ENCODE data around the gene TOPAZ1. TPM values are rescaled to one million over a fixed set of nuclear protein-coding genes. Genes with fewer than 3 reads are reported as not detected.

The TOPAZ1 gene
- total RNA-seq, 1 experiment from 2014 or later = not detected

DNA sequence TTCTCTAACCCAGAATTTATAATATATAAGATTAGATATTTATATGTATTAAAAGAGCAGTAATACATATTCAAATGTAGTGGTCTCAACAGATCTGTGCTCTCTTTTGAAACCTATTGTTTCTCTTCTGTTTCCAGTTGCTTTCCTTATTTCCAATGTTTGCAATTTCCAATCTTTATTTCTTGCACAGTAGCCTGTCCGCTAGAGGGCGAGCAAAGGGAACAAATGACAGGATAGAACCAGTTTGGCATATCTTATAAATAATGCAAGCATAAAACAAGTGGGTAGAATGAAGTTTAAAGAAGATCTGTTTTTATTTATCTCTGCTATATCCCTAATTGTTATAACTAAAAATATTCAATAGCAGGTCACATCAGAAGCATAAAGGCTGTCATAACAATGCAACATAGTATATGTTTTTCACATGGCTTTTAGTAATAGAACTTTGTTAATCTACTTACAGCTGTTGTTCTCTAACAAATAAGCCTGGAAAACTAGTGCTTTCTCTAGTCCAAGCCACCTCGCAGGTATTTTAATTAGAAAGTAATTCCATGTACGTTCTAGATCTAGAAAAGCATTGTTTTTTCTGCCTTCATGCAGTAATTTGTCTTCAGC, 81.8 kb downstream of the TOPAZ1 start:
- 0 out of 4 replicates have a peak, but pooled peaks cover 0 to 3% of the 10 kb centered on the region in 2 experiments for H3K4me1 Mint-ChIP-seq
- Histone ChIP-seq H3K27me3 (ENCODE audit: insufficient read depth, low read length) (no peaks in the 10 kb centered on the region), H2BK5ac (ENCODE audit: insufficient read length, low read length) (no peak overlapping the region), H3K4me1 (ENCODE audit: insufficient read depth, low read length) (no peaks in the 10 kb centered on the region), H3K27ac (ENCODE audit: insufficient read length, low read depth, low read length) (no peak overlapping the region), H3K4ac (ENCODE audit: low read depth, low read length) (no peak overlapping the region), H3K23ac (ENCODE audit: insufficient read length, low read depth, low read length) (no peak overlapping the region), H3K4me2 (ENCODE audit: insufficient read depth, insufficient read length, low read length) (no peak overlapping the region), H3K79me2 (ENCODE audit: insufficient read depth, low read length) (no peaks in the 10 kb centered on the region), H2AK5ac (ENCODE audit: insufficient read length, low read length) (no peak overlapping the region), H2BK120ac (ENCODE audit: low read depth, low read length, poor library complexity, severe bottlenecking) (no peak overlapping the region), H3K9me3 (ENCODE audit: control insufficient read depth, low read depth, low read length) (no peaks in the 10 kb centered on the region), H2BK12ac (ENCODE audit: insufficient read length, low read depth, low read length) (no peak overlapping the region), H3T11ph (ENCODE audit: low read length) (no peak overlapping the region), H4K8ac (replicated peaks; ENCODE audit: insufficient read length, low read depth, low read length) (no peak overlapping the region), H4K91ac (ENCODE audit: insufficient read length, low read depth, low read length) (no peak overlapping the region), H3K9ac (ENCODE audit: extremely low read depth, insufficient read length, low read length) (no peak overlapping the region), H3K56ac (ENCODE audit: insufficient read length, low read depth, low read length) (no peak overlapping the region), H4K5ac (ENCODE audit: insufficient read length, low read depth, low read length) (no peak overlapping the region), H2BK20ac (ENCODE audit: low read depth, low read length, poor library complexity, severe bottlenecking) (no peak overlapping the region), H3K14ac (ENCODE audit: insufficient read depth, low read length) (no peak overlapping the region), H2AFZ (ENCODE audit: low read length) (no peak overlapping the region), H3K18ac (ENCODE audit: insufficient read length, low read depth, low read length) (no peak overlapping the region), H3K79me1 (ENCODE audit: insufficient read depth, low read depth, low read length, poor library complexity, severe bottlenecking) (no peaks in the 10 kb centered on the region), H2BK15ac (ENCODE audit: low read depth, low read length) (no peak overlapping the region), H4K20me1 (ENCODE audit: control insufficient read depth, insufficient read depth, insufficient read length) (no peaks in the 10 kb centered on the region), H3K23me2 (ENCODE audit: insufficient read length, low read depth, low read length, poor library complexity, severe bottlenecking) (no peaks in the 10 kb centered on the region)
- no peak overlapping the region for H3K4me3 Mint-ChIP-seq
- H3K36me3 Mint-ChIP-seq (ENCODE audit: insufficient read depth in 1 of 3, low read depth in 3 of 3) = no peaks in the 10 kb centered on the region
- peak; percentile 90 for TF ChIP-seq CTCF (conservative IDR thresholded peaks at IDR 0.05)
- no peaks in the 10 kb centered on the region; the same call in 1 of the 2 replicates for H3K27me3 Mint-ChIP-seq (ENCODE audit: low read depth)
- no peaks in the 10 kb centered on the region for H3K9me3 Mint-ChIP-seq
- no CpG with 5 or more reads among the region's 4 CpGs for WGBS (ENCODE audit: extremely low coverage, insufficient read length, low lambda C conversion rate)
- H3K27ac Mint-ChIP-seq = no peak overlapping the region
- DNase-seq = no peak
